ENCODE data around the gene PTGDS. TPM values are rescaled to one million over a fixed set of nuclear protein-coding genes. Genes with fewer than 3 reads are reported as not detected.

PTGDS gene
- total and polyA plus RNA-seq, 9 of the 15 experiments (the other 6 are each of a cell fraction or from before 2014, with no cell fraction given) = 0.46 to 7.1 (median 2.0) TPM

DNA sequence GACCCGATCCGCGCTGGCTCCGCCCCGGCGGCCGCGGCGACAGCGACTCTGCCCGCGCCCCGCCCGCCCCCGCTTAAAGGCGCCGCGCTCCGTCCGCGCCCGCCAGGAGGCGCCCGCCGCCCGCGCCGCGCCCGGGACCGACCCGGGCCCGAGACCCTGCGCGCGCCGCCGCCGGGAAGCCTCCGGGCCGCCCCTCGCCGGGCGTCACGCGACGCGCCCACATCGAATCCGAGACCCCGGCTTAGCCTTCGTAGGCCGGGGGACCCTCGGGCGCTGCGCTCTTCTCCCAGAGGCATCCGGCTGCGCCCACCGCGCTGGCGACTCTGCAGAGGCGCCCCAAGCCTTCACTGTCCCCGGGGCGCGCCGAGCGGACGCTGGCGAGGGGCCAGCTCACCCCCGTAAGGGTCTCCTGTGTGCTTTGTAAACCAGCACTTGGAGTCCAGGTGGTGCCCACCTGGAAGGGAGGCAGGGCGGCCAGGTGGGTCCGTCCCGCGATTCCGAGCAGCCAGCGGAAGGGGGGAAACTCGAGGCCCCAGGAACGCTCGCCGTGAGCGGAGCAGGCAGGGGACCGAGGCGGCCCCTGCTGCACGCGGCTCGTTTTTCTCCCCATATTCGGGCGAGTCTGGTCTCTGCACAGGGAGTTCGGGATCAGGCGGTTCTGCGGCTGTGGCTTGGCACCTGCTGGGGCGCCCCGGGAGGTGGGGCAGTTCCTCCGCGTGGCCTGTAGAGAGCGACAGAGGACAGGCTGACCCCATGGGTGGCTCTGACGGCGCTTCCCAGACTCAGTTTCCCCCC is 51.2 kb downstream of the PTGDS start (continued):
- TF ChIP-seq, protein P1, sequence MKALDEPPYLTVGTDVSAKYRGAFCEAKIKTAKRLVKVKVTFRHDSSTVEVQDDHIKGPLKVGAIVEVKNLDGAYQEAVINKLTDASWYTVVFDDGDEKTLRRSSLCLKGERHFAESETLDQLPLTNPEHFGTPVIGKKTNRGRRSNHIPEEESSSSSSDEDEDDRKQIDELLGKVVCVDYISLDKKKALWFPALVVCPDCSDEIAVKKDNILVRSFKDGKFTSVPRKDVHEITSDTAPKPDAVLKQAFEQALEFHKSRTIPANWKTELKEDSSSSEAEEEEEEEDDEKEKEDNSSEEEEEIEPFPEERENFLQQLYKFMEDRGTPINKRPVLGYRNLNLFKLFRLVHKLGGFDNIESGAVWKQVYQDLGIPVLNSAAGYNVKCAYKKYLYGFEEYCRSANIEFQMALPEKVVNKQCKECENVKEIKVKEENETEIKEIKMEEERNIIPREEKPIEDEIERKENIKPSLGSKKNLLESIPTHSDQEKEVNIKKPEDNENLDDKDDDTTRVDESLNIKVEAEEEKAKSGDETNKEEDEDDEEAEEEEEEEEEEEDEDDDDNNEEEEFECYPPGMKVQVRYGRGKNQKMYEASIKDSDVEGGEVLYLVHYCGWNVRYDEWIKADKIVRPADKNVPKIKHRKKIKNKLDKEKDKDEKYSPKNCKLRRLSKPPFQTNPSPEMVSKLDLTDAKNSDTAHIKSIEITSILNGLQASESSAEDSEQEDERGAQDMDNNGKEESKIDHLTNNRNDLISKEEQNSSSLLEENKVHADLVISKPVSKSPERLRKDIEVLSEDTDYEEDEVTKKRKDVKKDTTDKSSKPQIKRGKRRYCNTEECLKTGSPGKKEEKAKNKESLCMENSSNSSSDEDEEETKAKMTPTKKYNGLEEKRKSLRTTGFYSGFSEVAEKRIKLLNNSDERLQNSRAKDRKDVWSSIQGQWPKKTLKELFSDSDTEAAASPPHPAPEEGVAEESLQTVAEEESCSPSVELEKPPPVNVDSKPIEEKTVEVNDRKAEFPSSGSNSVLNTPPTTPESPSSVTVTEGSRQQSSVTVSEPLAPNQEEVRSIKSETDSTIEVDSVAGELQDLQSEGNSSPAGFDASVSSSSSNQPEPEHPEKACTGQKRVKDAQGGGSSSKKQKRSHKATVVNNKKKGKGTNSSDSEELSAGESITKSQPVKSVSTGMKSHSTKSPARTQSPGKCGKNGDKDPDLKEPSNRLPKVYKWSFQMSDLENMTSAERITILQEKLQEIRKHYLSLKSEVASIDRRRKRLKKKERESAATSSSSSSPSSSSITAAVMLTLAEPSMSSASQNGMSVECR (CRISPR knock-in tag; IDR thresholded peaks at IDR 0.05) = peak; percentile 48; the same call in 1 of the 2 replicates
- TF ChIP-seq L3MBTL2 (IDR thresholded peaks at IDR 0.05) (peak; percentile 80), UBTF (IDR thresholded peaks at IDR 0.05; ENCODE audit: borderline replicate concordance in 1 of 2, low read depth in 2 of 2, low read length in 2 of 2) (peak in 1 of 2 experiments; percentile 34; a peak in 1 of 4 replicates), ZNF12 (CRISPR knock-in tag; IDR thresholded peaks at IDR 0.05) (no peak), KAT7 (CRISPR knock-in tag; IDR thresholded peaks at IDR 0.05; ENCODE audit: borderline replicate concordance) (no peak), TOE1 (IDR thresholded peaks at IDR 0.05; ENCODE audit: borderline replicate concordance) (no peak), TOE1 (CRISPR knock-in tag; IDR thresholded peaks at IDR 0.05; ENCODE audit: borderline replicate concordance, low read depth) (0 out of 2 replicates have a peak, but pooled peaks have one; percentile 60), HOMEZ (CRISPR knock-in tag; IDR thresholded peaks at IDR 0.05) (no peak), ARHGAP35 (IDR thresholded peaks at IDR 0.05; ENCODE audit: partially characterized antibody) (no peak), ZNF263 (CRISPR knock-in tag; IDR thresholded peaks at IDR 0.05; ENCODE audit: borderline replicate concordance) (no peak), VEZF1 (CRISPR knock-in tag; IDR thresholded peaks at IDR 0.05) (peak; percentile 92), HNRNPL (IDR thresholded peaks at IDR 0.05; ENCODE audit: low read depth, low read length) (peak; percentile 34; the same call in 1 of the 2 replicates), WHSC1 (IDR thresholded peaks at IDR 0.05; ENCODE audit: low read length) (no peak), MAFF (IDR thresholded peaks at IDR 0.05; ENCODE audit: low read length) (no peak), RBFOX2 (IDR thresholded peaks at IDR 0.05; ENCODE audit: low read depth, low read length) (peak; percentile 56), NRF1 (conservative IDR thresholded peaks at IDR 0.05 in 1 of 2, IDR thresholded peaks at IDR 0.05 in 1 of 2) (peak; percentile 37 to 49; a peak in 3 of 4 replicates)
